HL-60/S4 treated with phorbol 12-myristate 13-acetate at 8.2 ng/mL for 4 days and 3 days (cell line): ENCODE data around the gene RBMS2.

Source experiments
- in situ Hi-C: fragments of 300-500 bp; cut with MboI; formaldehyde crosslinking; loops from 2 replicates; pipeline ENCODE4 v1.15.0; 2022; ENCODE audit warnings: low sequenced_read_pairs

RBMS2 gene

GRCh38 chr12:56578983-56579546, 57.4 kb downstream of the RBMS2 start:
- in situ Hi-C loops, result no loop called here

- in situ Hi-C loops, result no loop called here
Measured at GRCh38 chr12:56581418-56582145, 60.0 kb downstream of the RBMS2 start.

DNA sequence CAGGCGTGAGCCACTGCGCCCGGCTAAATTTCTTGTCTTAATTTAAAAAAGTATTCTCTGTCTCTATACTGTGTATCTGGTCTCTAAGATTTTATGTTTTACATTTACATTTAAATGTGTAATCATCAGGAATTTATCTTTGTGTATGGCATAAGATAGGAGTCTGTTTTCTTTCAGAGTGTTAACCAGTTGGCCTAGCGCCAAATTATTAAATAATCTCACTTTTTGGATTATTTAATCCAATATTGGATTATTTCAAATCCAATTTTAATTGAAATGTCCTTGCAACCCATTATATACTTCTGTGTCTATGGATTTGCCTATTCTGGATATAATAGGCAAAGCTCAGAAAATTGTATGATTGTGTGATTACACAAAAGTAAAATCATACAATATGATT, 63.5 kb downstream of the RBMS2 start:
- in situ Hi-C loops, result no loop called here

GRCh38 chr12:56589783-56590182, 68.2 kb downstream of the RBMS2 start:
- in situ Hi-C loops, result no loop called here

DNA sequence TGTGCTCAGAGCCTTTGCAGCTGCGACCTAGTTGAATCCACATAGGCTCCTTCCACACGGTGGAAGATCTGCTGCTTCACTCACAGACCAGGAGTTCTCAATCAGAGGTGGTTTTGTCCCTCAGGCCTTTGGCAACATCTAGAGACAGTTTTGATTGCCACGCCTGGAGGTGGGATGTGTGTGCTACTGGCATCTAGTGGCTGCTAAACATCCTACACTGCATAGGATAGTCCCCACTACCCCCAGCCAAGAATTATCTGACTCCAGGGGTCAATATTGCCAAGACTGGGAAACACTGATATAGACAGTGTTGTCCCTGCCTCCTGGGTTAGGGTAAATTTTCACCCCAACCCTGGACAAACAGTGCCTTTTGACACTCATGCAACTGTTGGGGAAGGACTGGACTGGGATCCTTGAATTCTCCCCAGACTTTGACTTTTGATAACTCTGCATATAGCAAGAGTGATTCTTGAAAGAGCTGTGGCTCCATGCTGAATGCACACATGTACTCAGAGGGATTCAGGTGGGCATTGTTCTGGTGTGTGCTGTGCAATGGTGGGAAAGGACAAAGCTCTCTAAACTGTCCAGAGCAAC, 68.7 kb downstream of the RBMS2 start:
- in situ Hi-C loops, result no loop called here

- in situ Hi-C loops, result no loop called here
Measured at GRCh38 chr12:56591126-56591525, 69.5 kb downstream of the RBMS2 start.

- in situ Hi-C loops, result no loop called here
Measured at GRCh38 chr12:56591961-56592360, 70.3 kb downstream of the RBMS2 start.

DNA sequence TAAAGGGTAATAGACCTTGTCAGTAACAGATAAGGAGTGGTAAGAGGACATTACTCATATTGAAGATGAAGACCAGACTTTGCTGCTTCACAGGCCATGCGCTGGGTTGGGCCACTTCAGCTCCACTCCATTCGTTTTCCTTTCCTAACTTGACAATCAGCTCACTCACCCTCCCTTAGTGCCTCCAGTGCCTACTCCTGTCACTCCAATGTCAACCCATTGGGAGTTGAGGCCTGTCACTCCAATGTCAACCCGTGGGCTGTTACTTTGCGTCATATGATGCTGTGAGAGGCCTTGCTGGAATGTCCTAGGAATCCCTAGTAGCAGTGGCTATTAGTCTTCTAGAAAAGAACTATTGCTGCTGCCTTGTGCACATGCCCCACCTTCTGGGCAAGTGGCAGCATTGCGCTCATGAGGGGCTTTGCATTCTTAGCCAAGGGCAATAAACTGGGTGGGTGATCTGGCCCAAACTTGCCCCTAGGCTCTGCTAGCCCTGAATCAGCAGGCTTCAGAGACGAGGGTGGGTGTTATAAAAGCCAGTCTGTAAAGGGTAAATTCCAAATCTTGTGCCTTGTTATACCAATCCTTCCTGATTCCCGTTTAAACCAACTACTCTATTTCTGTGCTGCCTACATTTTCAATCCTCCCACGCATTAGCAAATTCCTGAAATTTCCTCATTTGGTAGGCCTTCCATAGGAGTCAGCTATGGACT, 72.4 kb downstream of the RBMS2 start:
- in situ Hi-C loops, result no loop called here

DNA sequence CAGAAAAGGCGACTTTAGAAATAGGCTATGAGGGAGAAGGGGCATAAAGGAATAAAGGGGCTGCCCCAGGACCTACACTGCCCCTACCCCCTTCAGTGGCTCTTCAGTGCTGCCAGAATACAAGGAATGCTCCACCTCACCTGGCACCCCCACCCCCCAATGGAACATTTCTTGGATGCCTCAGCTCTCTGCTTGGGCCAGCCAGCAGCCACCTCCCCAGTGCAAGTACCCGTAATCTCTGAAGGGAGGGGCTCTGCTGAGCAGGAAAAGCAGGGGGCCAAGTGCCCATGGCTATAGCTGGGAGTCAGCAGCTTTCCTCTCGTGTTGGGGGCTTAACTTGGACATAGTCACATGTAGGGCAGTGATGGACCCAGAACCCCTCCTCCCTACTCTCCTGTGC, 75.2 kb downstream of the RBMS2 start:
- in situ Hi-C loops, result no loop called here

- in situ Hi-C loops, result no loop called here
Measured at GRCh38 chr12:56599041-56599440, 77.4 kb downstream of the RBMS2 start.

GRCh38 chr12:56599797-56600196, 78.2 kb downstream of the RBMS2 start:
- in situ Hi-C loops, result no loop called here

DNA sequence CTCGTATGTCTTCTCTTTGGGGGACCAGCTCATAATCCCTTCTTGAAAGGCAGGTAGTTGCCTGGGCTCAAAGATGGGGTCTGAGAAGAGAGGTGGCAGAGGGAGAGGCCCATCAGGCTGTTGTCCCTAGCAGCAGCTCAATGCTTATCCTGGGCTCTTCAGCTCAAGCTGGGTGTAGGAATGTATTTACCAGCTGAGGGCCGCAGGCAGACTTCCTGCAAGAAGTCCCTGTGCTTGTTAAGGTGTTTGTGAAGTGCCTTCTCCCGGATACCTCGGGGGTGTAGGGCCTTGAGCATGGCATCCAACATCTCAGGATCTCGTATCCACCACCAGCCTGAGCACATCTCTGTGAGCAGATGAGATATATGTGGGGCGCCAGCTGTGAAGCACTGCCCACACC, 79.1 kb downstream of the RBMS2 start:
- in situ Hi-C loops, result no loop called here

- in situ Hi-C loops, result no loop called here
Measured at GRCh38 chr12:56601503-56601902, 79.9 kb downstream of the RBMS2 start.

- in situ Hi-C loops, result no loop called here
Measured at GRCh38 chr12:56602239-56602638, 80.6 kb downstream of the RBMS2 start.

DNA sequence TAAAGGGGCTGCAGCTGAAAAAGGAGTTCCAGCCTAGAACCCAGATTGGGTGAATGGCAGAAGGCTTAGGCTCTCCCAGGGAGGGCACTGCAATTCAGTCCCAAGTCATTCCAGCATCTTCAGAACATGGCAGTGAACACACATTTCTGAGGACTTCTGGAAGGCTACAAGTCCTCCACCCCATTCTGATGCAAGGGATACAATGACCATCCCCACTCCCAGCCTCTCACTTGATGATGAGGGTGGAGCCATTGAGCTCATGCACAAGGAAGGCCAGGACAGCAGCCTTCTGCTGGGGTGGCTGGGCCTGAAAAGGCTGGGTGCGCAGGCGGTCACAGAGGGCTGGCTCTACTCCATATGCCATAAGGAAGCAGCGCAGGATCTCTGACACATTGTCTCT, 82.7 kb downstream of the RBMS2 start:
- in situ Hi-C loops, result no loop called here

DNA sequence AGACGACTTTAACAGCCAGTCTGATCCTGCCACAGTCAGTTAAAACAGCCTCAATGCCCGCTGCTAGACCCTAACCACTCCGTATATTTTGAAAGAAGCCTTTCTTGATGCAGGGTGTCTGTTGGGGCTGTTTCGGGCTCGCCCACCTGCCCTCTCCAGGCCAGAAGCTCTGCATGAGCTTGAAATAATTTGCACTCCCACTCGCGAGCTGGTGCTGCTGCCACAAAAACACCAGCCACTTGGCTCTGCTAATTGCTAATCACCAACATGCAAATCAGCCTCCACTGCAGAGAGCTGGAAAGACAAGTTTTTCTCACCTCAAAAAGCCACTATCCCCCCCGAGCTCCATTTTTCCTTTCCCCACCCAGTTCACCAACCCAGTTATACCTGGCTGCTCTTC, 93.0 kb downstream of the RBMS2 start:
- in situ Hi-C loops, result no loop called here

DNA sequence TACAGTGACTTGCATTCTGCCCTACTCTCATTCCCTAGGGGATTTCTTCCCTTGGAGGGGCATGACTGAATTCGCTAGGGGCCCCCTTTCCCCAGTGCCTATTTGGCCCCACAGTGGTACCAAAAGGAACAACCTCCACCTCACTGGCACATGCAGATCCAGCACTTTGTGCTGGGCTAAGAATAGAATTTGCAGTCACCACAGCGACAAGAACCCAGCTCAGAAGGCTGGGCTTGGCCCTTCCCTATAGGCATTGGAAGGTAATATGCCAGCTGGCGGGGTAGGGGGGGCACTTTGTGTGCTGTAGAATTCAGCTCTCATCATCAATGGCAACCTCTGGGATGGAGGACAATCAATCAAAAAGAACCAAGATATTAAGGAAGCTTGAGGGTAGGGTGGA, 94.6 kb downstream of the RBMS2 start:
- in situ Hi-C loops, result no loop called here

- in situ Hi-C loops, result no loop called here
Measured at GRCh38 chr12:56616925-56617324, 95.3 kb downstream of the RBMS2 start.

- in situ Hi-C loops, result no loop called here
Measured at GRCh38 chr12:56622535-56622934, 100.9 kb downstream of the RBMS2 start.

DNA sequence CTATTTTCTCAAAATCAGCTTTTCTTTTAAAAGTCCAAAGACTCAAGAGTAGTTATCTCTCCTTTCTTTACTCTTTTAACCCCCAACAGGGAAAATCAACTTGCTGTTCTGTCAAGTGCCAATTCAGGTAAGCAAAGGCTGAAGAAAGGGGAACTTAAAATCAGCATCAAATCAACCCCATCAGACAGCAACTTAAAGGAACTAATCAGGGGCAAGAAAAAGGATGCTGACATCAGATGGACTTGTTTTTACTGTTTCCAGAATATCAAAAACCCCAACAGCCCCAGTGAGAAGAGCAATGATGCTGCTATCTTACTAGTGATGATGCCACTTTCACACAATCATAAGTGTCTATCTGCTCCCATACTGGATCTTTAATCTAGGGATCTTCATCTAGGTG, 105.1 kb downstream of the RBMS2 start:
- in situ Hi-C loops, result no loop called here

GRCh38 chr12:56628671-56629458, 107.2 kb downstream of the RBMS2 start:
- in situ Hi-C loops, result no loop called here
